Activated CD4-positive, alpha-beta memory T cell treated with anti-CD3 and anti-CD28 coated beads for 36 hours (primary cell): ENCODE measurements around the gene CCDC185. TPM values are rescaled to one million over a fixed set of nuclear protein-coding genes. Genes with fewer than 3 reads are reported as not detected.

Experiments
- CTCF ChIA-PET: fragments of 350-600 bp; sonication (Branson Sonifier 250); formaldehyde crosslinking; loops from one replicate; lab custom pipeline; 2021; ENCODE audit warnings: antibody characterized with exemption, inconsistent platforms; lab: Charles Lee
- POLR2A ChIA-PET: fragments of 350-600 bp; sonication (Branson Sonifier 250); formaldehyde crosslinking; loops from one replicate; lab custom pipeline; 2021; ENCODE audit warnings: antibody characterized with exemption; lab: Charles Lee
- DNase-seq: peaks from one replicate; pipeline ENCODE4 v3.0.0-alpha.2; 2020
- H3K27ac Mint-ChIP-seq: one replicate; pipeline ENCODE4 v1.8.0; 2021; ENCODE audit warnings: mixed read lengths
- H3K27me3 Mint-ChIP-seq: one replicate; pipeline ENCODE4 v1.8.0; 2021; ENCODE audit warnings: mixed read lengths
- H3K36me3 Mint-ChIP-seq: one replicate; pipeline ENCODE4 v1.8.0; 2021; ENCODE audit warnings: mixed read lengths
- H3K4me1 Mint-ChIP-seq: one replicate; pipeline ENCODE4 v1.8.0; 2021; ENCODE audit warnings: low read depth, mixed read lengths
- H3K4me3 Mint-ChIP-seq: one replicate; pipeline ENCODE4 v1.8.0; 2021; ENCODE audit warnings: mild to moderate bottlenecking, mixed read lengths
- H3K9me3 Mint-ChIP-seq: one replicate; pipeline ENCODE4 v1.8.0; 2021; ENCODE audit warnings: mixed read lengths
- intact Hi-C: fragments of 100-400 bp; cut with micrococcal nuclease; formaldehyde crosslinking; loops from one replicate; pipeline ENCODE4 v1.15.1; 2023
- total RNA-seq, 2 experiments: library from RNA; stranded (reverse); gene quantifications; one replicate each; pipeline ENCODE4 v1.2.3, GENCODE V29; 2021

CCDC185 gene
- not detected for total RNA-seq

- no peak within 1 kb of the TSS for H3K4me3 Mint-ChIP-seq
- peaks cover 27% of the 10 kb centered on the region for H3K27me3 Mint-ChIP-seq
Observed at GRCh38 chr1:223393275-223394214, at the start of gene CCDC185. TSS of gene CCDC185 (plus strand) at chr1:223393415. CDS start at chr1:223393476, 61 bp downstream.

GRCh38 chr1:223343692-223344091, 49.5 kb upstream of the CCDC185 start:
- H3K36me3 Mint-ChIP-seq = no peaks in the 10 kb centered on the region
- no peaks in the 10 kb centered on the region for H3K27me3 Mint-ChIP-seq
- DNase-seq = no peak
- no peak overlapping the region for H3K4me3 Mint-ChIP-seq
- ChIA-PET POLR2A (no interaction called here), CTCF (interaction anchor here (0.9 kb wide), 1 partner anchor 17 kb away, joined by 3 read pairs; no protein-coding TSS in a partner anchor)
- intact Hi-C loops = no loop called here
- no peaks in the 10 kb centered on the region for H3K4me1 Mint-ChIP-seq
- H3K9me3 Mint-ChIP-seq = no peaks in the 10 kb centered on the region
- no peak overlapping the region for H3K27ac Mint-ChIP-seq

More at GRCh38 chr1:223393275-223394214, at the start of gene CCDC185:
- intact Hi-C loops = no loop called here
- ChIA-PET CTCF (no interaction called here), POLR2A (no interaction called here)
- DNase-seq = no peak
- H3K4me1 Mint-ChIP-seq = no peaks in the 10 kb centered on the region
- no peak within 1 kb of the TSS for H3K27ac Mint-ChIP-seq
- no peaks in the 10 kb centered on the region for H3K36me3 Mint-ChIP-seq
- H3K9me3 Mint-ChIP-seq = no peaks in the 10 kb centered on the region

- intact Hi-C loops = no loop called here
- CTCF ChIA-PET = no interaction called here
- no peak for DNase-seq
- Mint-ChIP-seq H3K4me3 (no peak overlapping the region), H3K27ac (no peak overlapping the region), H3K36me3 (no peaks in the 10 kb centered on the region), H3K27me3 (no peaks in the 10 kb centered on the region), H3K4me1 (no peaks in the 10 kb centered on the region), H3K9me3 (no peaks in the 10 kb centered on the region)
- POLR2A ChIA-PET = no interaction called here
Observed at GRCh38 chr1:223344491-223344890, 48.7 kb upstream of the CCDC185 start.

- intact Hi-C loops = no loop called here
- CTCF ChIA-PET = no interaction called here
- DNase-seq = no peak
- H3K4me3 Mint-ChIP-seq = no peak overlapping the region
- H3K4me1 Mint-ChIP-seq = no peaks in the 10 kb centered on the region
- H3K27me3 Mint-ChIP-seq = no peaks in the 10 kb centered on the region
- H3K36me3 Mint-ChIP-seq = no peaks in the 10 kb centered on the region
- H3K9me3 Mint-ChIP-seq = no peaks in the 10 kb centered on the region
- POLR2A ChIA-PET = no interaction called here
- no peak overlapping the region for H3K27ac Mint-ChIP-seq
Observed at GRCh38 chr1:223345720-223346119, 47.5 kb upstream of the CCDC185 start.

- intact Hi-C loops = no loop called here
- H3K36me3 Mint-ChIP-seq = no peaks in the 10 kb centered on the region
- H3K9me3 Mint-ChIP-seq = no peaks in the 10 kb centered on the region
- POLR2A ChIA-PET = no interaction called here
- H3K27ac Mint-ChIP-seq = no peak overlapping the region
- H3K4me1 Mint-ChIP-seq = no peaks in the 10 kb centered on the region
- no peaks in the 10 kb centered on the region for H3K27me3 Mint-ChIP-seq
- CTCF ChIA-PET = no interaction called here
- DNase-seq = no peak
- H3K4me3 Mint-ChIP-seq = no peak overlapping the region
Observed at GRCh38 chr1:223346311-223346710, 46.9 kb upstream of the CCDC185 start.

GRCh38 chr1:223347583-223347982, 45.6 kb upstream of the CCDC185 start:
- intact Hi-C loops = no loop called here
- no peaks in the 10 kb centered on the region for H3K27me3 Mint-ChIP-seq
- no peaks in the 10 kb centered on the region for H3K9me3 Mint-ChIP-seq
- H3K36me3 Mint-ChIP-seq = no peaks in the 10 kb centered on the region
- no peak overlapping the region for H3K27ac Mint-ChIP-seq
- ChIA-PET POLR2A (no interaction called here), CTCF (no interaction called here)
- no peak overlapping the region for H3K4me3 Mint-ChIP-seq
- DNase-seq = no peak
- no peaks in the 10 kb centered on the region for H3K4me1 Mint-ChIP-seq

GRCh38 chr1:223348439-223348838, 44.8 kb upstream of the CCDC185 start:
- intact Hi-C loops = no loop called here
- no peaks in the 10 kb centered on the region for H3K9me3 Mint-ChIP-seq
- H3K27me3 Mint-ChIP-seq = no peaks in the 10 kb centered on the region
- H3K27ac Mint-ChIP-seq = no peak overlapping the region
- no peak overlapping the region for H3K4me3 Mint-ChIP-seq
- H3K36me3 Mint-ChIP-seq = no peaks in the 10 kb centered on the region
- ChIA-PET CTCF (interaction anchor here (0.9 kb wide), 1 partner anchor 225 kb away, joined by 3 read pairs; no protein-coding TSS in a partner anchor), POLR2A (interaction anchor here (0.6 kb wide), 1 partner anchor 308 kb away, joined by 3 read pairs; no protein-coding TSS in a partner anchor)
- DNase-seq = no peak
- no peaks in the 10 kb centered on the region for H3K4me1 Mint-ChIP-seq

GRCh38 chr1:223349241-223349640, 44.0 kb upstream of the CCDC185 start:
- intact Hi-C loops = no loop called here
- H3K4me3 Mint-ChIP-seq = no peak overlapping the region
- H3K27ac Mint-ChIP-seq = no peak overlapping the region
- H3K9me3 Mint-ChIP-seq = no peaks in the 10 kb centered on the region
- ChIA-PET POLR2A (interaction anchor here (0.6 kb wide), 1 partner anchor 307 kb away, joined by 3 read pairs; no protein-coding TSS in a partner anchor), CTCF (interaction anchor here (0.9 kb wide), 1 partner anchor 225 kb away, joined by 3 read pairs; no protein-coding TSS in a partner anchor)
- H3K4me1 Mint-ChIP-seq = no peaks in the 10 kb centered on the region
- DNase-seq = no peak
- no peaks in the 10 kb centered on the region for H3K36me3 Mint-ChIP-seq
- no peaks in the 10 kb centered on the region for H3K27me3 Mint-ChIP-seq

GRCh38 chr1:223350361-223350908, 42.8 kb upstream of the CCDC185 start:
- H3K27ac Mint-ChIP-seq = no peak overlapping the region
- ChIA-PET CTCF (interaction anchor here (0.8 kb wide), 1 partner anchor 217 kb away, joined by 3 read pairs; no protein-coding TSS in a partner anchor), POLR2A (no interaction called here)
- H3K4me3 Mint-ChIP-seq = no peak overlapping the region
- DNase-seq = no peak
- no peaks in the 10 kb centered on the region for H3K27me3 Mint-ChIP-seq
- no peaks in the 10 kb centered on the region for H3K9me3 Mint-ChIP-seq
- H3K4me1 Mint-ChIP-seq = no peaks in the 10 kb centered on the region
- intact Hi-C loops = no loop called here
- H3K36me3 Mint-ChIP-seq = no peaks in the 10 kb centered on the region

GRCh38 chr1:223352944-223353343, 40.3 kb upstream of the CCDC185 start:
- Mint-ChIP-seq H3K27ac (no peak overlapping the region), H3K36me3 (no peaks in the 10 kb centered on the region), H3K27me3 (no peaks in the 10 kb centered on the region), H3K4me3 (no peak overlapping the region), H3K4me1 (no peaks in the 10 kb centered on the region), H3K9me3 (no peaks in the 10 kb centered on the region)
- ChIA-PET CTCF (no interaction called here), POLR2A (no interaction called here)
- intact Hi-C loops = no loop called here
- no peak for DNase-seq

- ChIA-PET POLR2A (no interaction called here), CTCF (no interaction called here)
- H3K36me3 Mint-ChIP-seq = no peaks in the 10 kb centered on the region
- H3K4me1 Mint-ChIP-seq = no peaks in the 10 kb centered on the region
- H3K9me3 Mint-ChIP-seq = no peaks in the 10 kb centered on the region
- H3K4me3 Mint-ChIP-seq = no peak overlapping the region
- no peaks in the 10 kb centered on the region for H3K27me3 Mint-ChIP-seq
- no peak for DNase-seq
- intact Hi-C loops = no loop called here
- no peak overlapping the region for H3K27ac Mint-ChIP-seq
Observed at GRCh38 chr1:223353939-223354338, 39.3 kb upstream of the CCDC185 start.

- CTCF ChIA-PET = no interaction called here
- Mint-ChIP-seq H3K27ac (no peak overlapping the region), H3K4me3 (no peak overlapping the region), H3K27me3 (no peaks in the 10 kb centered on the region), H3K9me3 (no peaks in the 10 kb centered on the region), H3K36me3 (no peaks in the 10 kb centered on the region), H3K4me1 (no peaks in the 10 kb centered on the region)
- POLR2A ChIA-PET = no interaction called here
- intact Hi-C loops = no loop called here
- no peak for DNase-seq
Observed at GRCh38 chr1:223355699-223356098, 37.5 kb upstream of the CCDC185 start.
